DND-41 (cell line): ENCODE measurements around the gene UPF3B.

Experiments used
- ATAC-seq: fragments of 200-7000 bp; cut with Tn5 transposase; 3 replicates; pipeline ENCODE4 v1.9.1; 2021; ENCODE audit warnings: low read depth; ENCODE audit not compliant: insufficient read depth
- DNase-seq: peaks from one replicate; pipeline ENCODE4 v3.0.0-alpha.2; 2020
- H2AFZ ChIP-seq: 2 replicates; pipeline ENCODE4 v1.6.0; 2012; ENCODE audit warnings: low read depth, low read length
- H3K27ac ChIP-seq: 2 replicates; pipeline ENCODE4 v1.5.1; 2012; ENCODE audit warnings: low read length, inconsistent platforms
- H3K27me3 ChIP-seq: fragments of 200-600 bp; sonication (generic); 2 replicates; pipeline ENCODE4 v1.6.0; 2012; ENCODE audit warnings: low read length, mild to moderate bottlenecking, inconsistent platforms; ENCODE audit not compliant: insufficient read depth, poor library complexity
- H3K36me3 ChIP-seq: 2 replicates; pipeline ENCODE4 v1.5.1; 2012; ENCODE audit warnings: low read length, inconsistent platforms; ENCODE audit not compliant: insufficient read depth
- H3K4me1 ChIP-seq: 2 replicates; pipeline ENCODE4 v1.5.1; 2012; ENCODE audit warnings: mild to moderate bottlenecking, low read length; ENCODE audit not compliant: insufficient read depth
- H3K4me2 ChIP-seq: 2 replicates; pipeline ENCODE4 v1.6.0; 2012; ENCODE audit warnings: mild to moderate bottlenecking, moderate library complexity, low read length, inconsistent platforms; ENCODE audit not compliant: insufficient read depth
- H3K4me3 ChIP-seq, 2 experiments: fragments of 200-600 bp in 1 of 2; shearing (Covaris generic) in 1 of 2; 2 replicates each; pipeline ENCODE4 v1.5.1; 2012 to 2016; ENCODE audit warnings: inconsistent platforms in 2 of 2, low read length in 2 of 2, mild to moderate bottlenecking in 2 of 2, low read depth in 1 of 2, moderate library complexity in 1 of 2
- H3K79me2 ChIP-seq: 2 replicates; pipeline ENCODE4 v1.6.0; 2012; ENCODE audit warnings: low read length, inconsistent platforms; ENCODE audit not compliant: insufficient read depth
- H3K9ac ChIP-seq: 2 replicates; pipeline ENCODE4 v1.6.0; 2012; ENCODE audit warnings: low read depth, mild to moderate bottlenecking, inconsistent platforms, low read length, moderate library complexity
- H3K9me3 ChIP-seq: 2 replicates; pipeline ENCODE4 v1.5.1; 2012; ENCODE audit warnings: low read length, moderate library complexity, mild to moderate bottlenecking, inconsistent platforms; ENCODE audit not compliant: insufficient read depth, severe bottlenecking
- H4K20me1 ChIP-seq: 2 replicates; pipeline ENCODE4 v1.6.0; 2012; ENCODE audit warnings: low read length; ENCODE audit not compliant: insufficient read depth
- CTCF ChIP-seq: IDR thresholded peaks from 2 replicates; pipeline ENCODE4 v1.5.1; 2012; ENCODE audit warnings: borderline replicate concordance, low read length, moderate library complexity, mild to moderate bottlenecking; ENCODE audit not compliant: poor library complexity, severe bottlenecking; ENCODE audit errors: extremely low read depth
- EZH2 ChIP-seq: IDR thresholded peaks from 3 replicates; pipeline ENCODE4 v1.6.1; 2012; ENCODE audit warnings: borderline replicate concordance, low read depth, mild to moderate bottlenecking, moderate library complexity, low read length, inconsistent platforms; ENCODE audit not compliant: severe bottlenecking

Gene UPF3B

GRCh38 chrX:119790977-119791436 lies 61.8 kb downstream of the UPF3B start:
- peaks cover 57% of the 10 kb centered on the region for H3K79me2 ChIP-seq
- H4K20me1 ChIP-seq, result peaks cover 36% of the 10 kb centered on the region
- ATAC-seq, result peak; percentile 34
- H3K9me3 ChIP-seq, result no peaks in the 10 kb centered on the region
- H3K4me2 ChIP-seq, result peak overlapping the region; percentile 78
- DNase-seq, result peak; percentile 29
- H3K27me3 ChIP-seq, result no peaks in the 10 kb centered on the region
- TF ChIP-seq CTCF (peak; percentile 53), EZH2 (no peak)
- peak overlapping the region; percentile 84 for H2AFZ ChIP-seq
- peak overlapping the region; percentile 39 to 69 for H3K4me3 ChIP-seq
- H3K27ac ChIP-seq, result peak overlapping the region; percentile 91
- H3K9ac ChIP-seq, result peak overlapping the region; percentile 74
- peaks cover 41% of the 10 kb centered on the region for H3K36me3 ChIP-seq
- peaks cover 43% of the 10 kb centered on the region for H3K4me1 ChIP-seq

- Histone ChIP-seq H3K36me3 (peaks cover 71% of the 10 kb centered on the region), H3K4me3 (no peak overlapping the region), H3K9me3 (no peaks in the 10 kb centered on the region), H3K27me3 (no peaks in the 10 kb centered on the region), H3K27ac (no peak overlapping the region), H3K9ac (no peak overlapping the region), H4K20me1 (peaks cover 50% of the 10 kb centered on the region), H3K79me2 (peaks cover 49% of the 10 kb centered on the region), H2AFZ (no peak overlapping the region), H3K4me1 (peaks cover 27% of the 10 kb centered on the region), H3K4me2 (no peak overlapping the region)
- DNase-seq, result peak; percentile 62
- ATAC-seq, result peak; percentile 84
- TF ChIP-seq CTCF (peak; percentile 68), EZH2 (no peak)
Measured at GRCh38 chrX:119784747-119785446, 67.9 kb downstream of the UPF3B start.
